ENCODE results near the gene TRAK1. TPM values are rescaled to one million over a fixed set of nuclear protein-coding genes. Genes with fewer than 3 reads are reported as not detected.
A peak's percentile ranks its signal among the peaks of the same experiment; 100 is the strongest.

Gene TRAK1
- polyA plus RNA-seq, 1 donor (not counting 4 experiments of a cell fraction or from before 2014, with no cell fraction given), result 58.2 TPM

DNA sequence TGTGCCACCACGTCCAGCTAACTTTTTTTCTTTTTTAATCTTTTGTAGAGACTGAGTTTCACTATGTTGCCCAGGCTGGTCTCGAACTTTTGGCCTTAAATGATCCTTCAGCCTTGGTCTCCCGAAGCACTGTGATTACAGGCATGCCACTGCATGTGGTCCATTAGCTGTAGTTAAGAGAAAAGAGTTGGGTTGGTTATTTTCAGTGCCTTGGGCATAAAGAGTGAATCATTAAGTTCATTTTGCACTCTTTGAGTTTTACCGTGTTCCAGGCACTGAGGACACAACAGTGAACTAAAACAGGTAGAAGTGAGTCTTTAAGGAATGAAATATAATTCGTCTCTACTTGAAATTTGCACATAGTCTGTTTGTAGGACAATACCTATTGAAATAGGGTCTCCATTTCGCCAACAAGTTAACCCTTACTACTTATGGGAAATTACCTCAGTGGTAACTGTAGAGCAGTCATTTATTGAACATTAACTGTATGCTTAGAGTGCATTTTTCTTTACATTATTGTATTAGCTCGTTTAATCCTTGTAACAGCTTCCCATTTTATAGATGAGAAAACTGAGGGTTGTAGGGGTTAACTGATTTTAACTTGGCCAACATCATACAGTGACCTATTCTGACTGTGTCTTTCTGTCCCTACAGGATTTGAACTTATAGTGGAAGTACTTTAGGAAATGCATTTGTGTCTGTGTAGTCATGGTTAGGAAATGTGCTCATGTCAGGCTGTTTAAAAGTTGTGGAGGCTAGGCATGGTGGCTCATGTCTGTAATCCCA lies 22.7 kb upstream of the TRAK1 start:
- dilution Hi-C loops (cut with MboI; ENCODE audit: extremely low pct_ligation_motif_present, low sequenced_read_pairs), result no loop called here
- FAIRE-seq (peak; percentile 41), DNase-seq (ENCODE audit: low read depth, low spot score) (no peak)
- Histone ChIP-seq H3K27me3 (ENCODE audit: control insufficient read depth, extremely low read depth, insufficient read depth, low read length) (no peaks in the 10 kb centered on the region), H3K9ac (ENCODE audit: control insufficient read depth, extremely low read depth, insufficient read depth, low read length) (no peak overlapping the region), H3K9me3 (ENCODE audit: control insufficient read depth, low read depth, low read length) (no peaks in the 10 kb centered on the region), H3K36me3 (ENCODE audit: control insufficient read depth in 2 of 2, extremely low read depth in 1 of 2, insufficient read depth in 2 of 2, low read length in 2 of 2) (no peaks in the 10 kb centered on the region), H3K4me2 (ENCODE audit: control insufficient read depth, extremely low read depth, insufficient read depth, low read depth, low read length) (peak overlapping the region; percentile 46), H4K20me1 (ENCODE audit: control insufficient read depth, extremely low read depth, insufficient read depth, low read length) (no peaks in the 10 kb centered on the region), H3K27ac (ENCODE audit: control insufficient read depth, insufficient read depth, low read length) (peak overlapping the region; percentile 47), H3K9me1 (ENCODE audit: control insufficient read depth, extremely low read depth, insufficient read depth, low read length) (no peaks in the 10 kb centered on the region), H3K4me3 (ENCODE audit: control insufficient read depth in 2 of 3, extremely low read depth in 1 of 3, insufficient read depth in 2 of 3, low read depth in 1 of 3, low read length in 3 of 3) (no peak overlapping the region), H2AFZ (ENCODE audit: control insufficient read depth, low read length) (no peak overlapping the region), H3K79me2 (ENCODE audit: control insufficient read depth, insufficient read depth, low read length) (peaks cover 49% of the 10 kb centered on the region), H3K4me1 (ENCODE audit: control insufficient read depth, extremely low read depth, insufficient read depth, low read length) (peaks cover 56% of the 10 kb centered on the region)
- no peak for TF ChIP-seq EZH2 (IDR thresholded peaks at IDR 0.05; ENCODE audit: low read length)
- TF ChIP-seq, protein P1, sequence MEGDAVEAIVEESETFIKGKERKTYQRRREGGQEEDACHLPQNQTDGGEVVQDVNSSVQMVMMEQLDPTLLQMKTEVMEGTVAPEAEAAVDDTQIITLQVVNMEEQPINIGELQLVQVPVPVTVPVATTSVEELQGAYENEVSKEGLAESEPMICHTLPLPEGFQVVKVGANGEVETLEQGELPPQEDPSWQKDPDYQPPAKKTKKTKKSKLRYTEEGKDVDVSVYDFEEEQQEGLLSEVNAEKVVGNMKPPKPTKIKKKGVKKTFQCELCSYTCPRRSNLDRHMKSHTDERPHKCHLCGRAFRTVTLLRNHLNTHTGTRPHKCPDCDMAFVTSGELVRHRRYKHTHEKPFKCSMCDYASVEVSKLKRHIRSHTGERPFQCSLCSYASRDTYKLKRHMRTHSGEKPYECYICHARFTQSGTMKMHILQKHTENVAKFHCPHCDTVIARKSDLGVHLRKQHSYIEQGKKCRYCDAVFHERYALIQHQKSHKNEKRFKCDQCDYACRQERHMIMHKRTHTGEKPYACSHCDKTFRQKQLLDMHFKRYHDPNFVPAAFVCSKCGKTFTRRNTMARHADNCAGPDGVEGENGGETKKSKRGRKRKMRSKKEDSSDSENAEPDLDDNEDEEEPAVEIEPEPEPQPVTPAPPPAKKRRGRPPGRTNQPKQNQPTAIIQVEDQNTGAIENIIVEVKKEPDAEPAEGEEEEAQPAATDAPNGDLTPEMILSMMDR (optimal IDR thresholded peaks at IDR 0.05 in 1 of 3, IDR thresholded peaks at IDR 0.05 in 1 of 3, conservative IDR thresholded peaks at IDR 0.05 in 1 of 3; ENCODE audit: extremely low read depth in 1 of 3, insufficient read depth in 2 of 3, low read length in 3 of 3), result no peak

DNA sequence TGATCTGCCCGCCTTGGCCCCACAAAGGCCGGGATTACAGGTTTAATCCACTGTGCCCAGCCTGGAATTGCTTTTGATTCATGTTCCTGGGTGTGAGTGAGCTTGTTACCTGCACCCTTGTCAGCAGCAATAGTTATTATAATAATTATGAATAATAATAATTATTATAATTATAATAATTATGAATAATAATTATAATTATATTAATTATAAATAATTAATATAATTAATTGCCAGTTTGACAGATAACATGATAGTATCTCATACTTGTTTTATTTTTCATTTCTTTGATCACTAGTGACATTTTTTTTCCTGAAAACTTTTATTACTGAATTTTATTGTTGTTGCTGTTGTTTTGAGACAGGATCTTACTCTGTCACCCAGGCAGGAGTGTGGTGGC lies 21.1 kb upstream of the TRAK1 start:
- no peak for FAIRE-seq
- Histone ChIP-seq H2AFZ (ENCODE audit: control insufficient read depth, low read length) (no peak overlapping the region), H3K27me3 (ENCODE audit: control insufficient read depth, extremely low read depth, insufficient read depth, low read length) (no peaks in the 10 kb centered on the region), H3K36me3 (ENCODE audit: control insufficient read depth in 2 of 2, extremely low read depth in 1 of 2, insufficient read depth in 2 of 2, low read length in 2 of 2) (no peaks in the 10 kb centered on the region), H3K4me1 (ENCODE audit: control insufficient read depth, extremely low read depth, insufficient read depth, low read length) (peaks cover 48% of the 10 kb centered on the region), H3K79me2 (ENCODE audit: control insufficient read depth, insufficient read depth, low read length) (peaks cover 61% of the 10 kb centered on the region), H3K4me3 (ENCODE audit: control insufficient read depth in 2 of 3, extremely low read depth in 1 of 3, insufficient read depth in 2 of 3, low read depth in 1 of 3, low read length in 3 of 3) (no peak overlapping the region), H3K4me2 (ENCODE audit: control insufficient read depth, extremely low read depth, insufficient read depth, low read depth, low read length) (no peak overlapping the region), H3K27ac (ENCODE audit: control insufficient read depth, insufficient read depth, low read length) (no peak overlapping the region), H4K20me1 (ENCODE audit: control insufficient read depth, extremely low read depth, insufficient read depth, low read length) (no peaks in the 10 kb centered on the region), H3K9ac (ENCODE audit: control insufficient read depth, extremely low read depth, insufficient read depth, low read length) (no peak overlapping the region), H3K9me1 (ENCODE audit: control insufficient read depth, extremely low read depth, insufficient read depth, low read length) (peaks cover 2% of the 10 kb centered on the region), H3K9me3 (ENCODE audit: control insufficient read depth, low read depth, low read length) (no peaks in the 10 kb centered on the region)
- no peak for DNase-seq (ENCODE audit: low read depth, low spot score)
- dilution Hi-C loops (cut with MboI; ENCODE audit: extremely low pct_ligation_motif_present, low sequenced_read_pairs), result no loop called here
- TF ChIP-seq, protein P1 (optimal IDR thresholded peaks at IDR 0.05 in 1 of 3, IDR thresholded peaks at IDR 0.05 in 1 of 3, conservative IDR thresholded peaks at IDR 0.05 in 1 of 3; ENCODE audit: extremely low read depth in 1 of 3, insufficient read depth in 2 of 3, low read length in 3 of 3), result no peak
- no peak for TF ChIP-seq EZH2 (IDR thresholded peaks at IDR 0.05; ENCODE audit: low read length)
